Measurements from ENCODE around the gene MYH10.

The MYH10 gene

DNA sequence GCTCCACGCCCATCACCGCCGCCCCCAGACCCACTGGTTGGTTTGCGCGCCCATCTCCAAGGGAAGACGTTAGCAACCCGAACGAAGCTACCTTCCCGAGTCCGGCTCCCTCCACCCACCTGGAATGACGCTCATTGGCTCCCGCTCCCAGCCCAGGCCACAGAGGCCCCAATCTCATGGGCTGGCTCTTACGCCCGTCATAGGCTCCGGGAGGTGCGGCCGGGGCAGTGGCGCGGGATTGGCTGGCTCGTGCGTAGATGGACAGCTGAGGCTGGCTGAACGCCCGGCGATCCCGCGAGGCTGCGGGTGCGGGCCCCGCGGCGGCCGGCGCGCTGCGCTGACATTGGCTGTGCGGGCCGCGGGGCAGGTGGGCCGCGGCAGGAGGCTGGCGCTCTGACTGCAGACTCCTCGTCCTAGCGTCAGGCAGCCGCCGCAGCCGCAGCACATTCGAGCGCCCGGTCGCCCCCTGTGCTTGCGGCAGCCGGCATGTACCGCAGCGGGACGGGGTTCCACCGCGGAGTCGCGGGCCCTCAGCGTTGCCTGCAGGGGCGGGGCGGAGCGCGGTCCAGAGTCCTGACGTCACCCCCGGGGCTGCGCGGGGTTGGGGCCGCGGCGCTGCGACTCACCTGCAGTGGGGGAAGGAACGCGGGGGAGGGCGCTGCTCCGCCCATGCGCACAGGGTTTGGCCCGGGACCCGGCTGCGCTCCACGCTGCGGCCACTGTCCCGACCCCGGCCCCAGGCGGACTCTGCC is 453 bp upstream of the MYH10 start (continued):
- TF ChIP-seq ZNF658 (tag by site-specific recombination; IDR thresholded peaks at IDR 0.05) (no peak), ZNF514 (tag by site-specific recombination; IDR thresholded peaks at IDR 0.05) (no peak), ZNF324 (tag by site-specific recombination; IDR thresholded peaks at IDR 0.05) (peak; percentile 76), YY2 (tag by site-specific recombination; IDR thresholded peaks at IDR 0.05) (no peak), ZNF473 (tag by site-specific recombination; IDR thresholded peaks at IDR 0.05) (no peak), ZNF629 (tag by site-specific recombination; IDR thresholded peaks at IDR 0.05) (peak; percentile 91), ZNF366 (tag by site-specific recombination; conservative IDR thresholded peaks at IDR 0.05) (no peak), MZF1 (tag by site-specific recombination; IDR thresholded peaks at IDR 0.05; ENCODE audit: borderline replicate concordance) (no peak), HOXA7 (CRISPR knock-in tag; IDR thresholded peaks at IDR 0.05; ENCODE audit: borderline replicate concordance) (no peak), MYNN (tag by site-specific recombination; IDR thresholded peaks at IDR 0.05; ENCODE audit: borderline replicate concordance) (no peak), ZNF221 (tag by site-specific recombination; IDR thresholded peaks at IDR 0.05; ENCODE audit: borderline replicate concordance) (no peak), ZNF140 (tag by site-specific recombination; IDR thresholded peaks at IDR 0.05) (no peak), ZNF610 (tag by site-specific recombination; IDR thresholded peaks at IDR 0.05; ENCODE audit: borderline replicate concordance) (no peak), ZNF530 (tag by site-specific recombination; IDR thresholded peaks at IDR 0.05; ENCODE audit: low read depth) (no peak), ZNF791 (tag by site-specific recombination; IDR thresholded peaks at IDR 0.05) (no peak), ZNF747 (tag by site-specific recombination; IDR thresholded peaks at IDR 0.05) (no peak), ZNF558 (tag by site-specific recombination; IDR thresholded peaks at IDR 0.05) (no peak), MEIS1 (CRISPR knock-in tag; IDR thresholded peaks at IDR 0.05; ENCODE audit: borderline replicate concordance) (no peak)
- TF ChIP-seq, protein P1, sequence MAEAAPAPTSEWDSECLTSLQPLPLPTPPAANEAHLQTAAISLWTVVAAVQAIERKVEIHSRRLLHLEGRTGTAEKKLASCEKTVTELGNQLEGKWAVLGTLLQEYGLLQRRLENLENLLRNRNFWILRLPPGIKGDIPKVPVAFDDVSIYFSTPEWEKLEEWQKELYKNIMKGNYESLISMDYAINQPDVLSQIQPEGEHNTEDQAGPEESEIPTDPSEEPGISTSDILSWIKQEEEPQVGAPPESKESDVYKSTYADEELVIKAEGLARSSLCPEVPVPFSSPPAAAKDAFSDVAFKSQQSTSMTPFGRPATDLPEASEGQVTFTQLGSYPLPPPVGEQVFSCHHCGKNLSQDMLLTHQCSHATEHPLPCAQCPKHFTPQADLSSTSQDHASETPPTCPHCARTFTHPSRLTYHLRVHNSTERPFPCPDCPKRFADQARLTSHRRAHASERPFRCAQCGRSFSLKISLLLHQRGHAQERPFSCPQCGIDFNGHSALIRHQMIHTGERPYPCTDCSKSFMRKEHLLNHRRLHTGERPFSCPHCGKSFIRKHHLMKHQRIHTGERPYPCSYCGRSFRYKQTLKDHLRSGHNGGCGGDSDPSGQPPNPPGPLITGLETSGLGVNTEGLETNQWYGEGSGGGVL (tag by site-specific recombination; IDR thresholded peaks at IDR 0.05) = peak; percentile 93
- TF ChIP-seq, protein P2, sequence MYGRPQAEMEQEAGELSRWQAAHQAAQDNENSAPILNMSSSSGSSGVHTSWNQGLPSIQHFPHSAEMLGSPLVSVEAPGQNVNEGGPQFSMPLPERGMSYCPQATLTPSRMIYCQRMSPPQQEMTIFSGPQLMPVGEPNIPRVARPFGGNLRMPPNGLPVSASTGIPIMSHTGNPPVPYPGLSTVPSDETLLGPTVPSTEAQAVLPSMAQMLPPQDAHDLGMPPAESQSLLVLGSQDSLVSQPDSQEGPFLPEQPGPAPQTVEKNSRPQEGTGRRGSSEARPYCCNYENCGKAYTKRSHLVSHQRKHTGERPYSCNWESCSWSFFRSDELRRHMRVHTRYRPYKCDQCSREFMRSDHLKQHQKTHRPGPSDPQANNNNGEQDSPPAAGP (tag by site-specific recombination; IDR thresholded peaks at IDR 0.05) = peak; percentile 89
- TF ChIP-seq, protein P3, sequence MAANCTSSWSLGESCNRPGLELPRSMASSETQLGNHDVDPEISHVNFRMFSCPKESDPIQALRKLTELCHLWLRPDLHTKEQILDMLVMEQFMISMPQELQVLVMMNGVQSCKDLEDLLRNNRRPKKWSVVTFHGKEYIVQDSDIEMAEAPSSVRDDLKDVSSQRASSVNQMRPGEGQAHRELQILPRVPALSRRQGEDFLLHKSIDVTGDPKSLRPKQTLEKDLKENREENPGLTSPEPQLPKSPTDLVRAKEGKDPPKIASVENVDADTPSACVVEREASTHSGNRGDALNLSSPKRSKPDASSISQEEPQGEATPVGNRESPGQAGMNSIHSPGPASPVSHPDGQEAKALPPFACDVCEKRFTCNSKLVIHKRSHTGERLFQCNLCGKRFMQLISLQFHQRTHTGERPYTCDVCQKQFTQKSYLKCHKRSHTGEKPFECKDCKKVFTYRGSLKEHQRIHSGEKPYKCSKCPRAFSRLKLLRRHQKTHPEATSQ (tag by site-specific recombination; IDR thresholded peaks at IDR 0.05) = peak; percentile 88; the same call in 1 of the 2 replicates
- TF ChIP-seq, protein P4, sequence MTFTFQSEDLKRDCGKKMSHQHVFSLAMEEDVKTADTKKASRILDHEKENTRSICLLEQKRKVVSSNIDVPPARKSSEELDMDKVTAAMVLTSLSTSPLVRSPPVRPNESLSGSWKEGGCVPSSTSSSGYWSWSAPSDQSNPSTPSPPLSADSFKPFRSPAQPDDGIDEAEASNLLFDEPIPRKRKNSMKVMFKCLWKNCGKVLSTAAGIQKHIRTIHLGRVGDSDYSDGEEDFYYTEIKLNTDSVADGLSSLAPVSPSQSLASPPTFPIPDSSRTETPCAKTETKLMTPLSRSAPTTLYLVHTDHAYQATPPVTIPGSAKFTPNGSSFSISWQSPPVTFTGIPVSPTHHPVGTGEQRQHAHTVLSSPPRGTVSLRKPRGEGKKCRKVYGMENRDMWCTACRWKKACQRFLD (tag by site-specific recombination; IDR thresholded peaks at IDR 0.05) = no peak
- TF ChIP-seq, protein P5, sequence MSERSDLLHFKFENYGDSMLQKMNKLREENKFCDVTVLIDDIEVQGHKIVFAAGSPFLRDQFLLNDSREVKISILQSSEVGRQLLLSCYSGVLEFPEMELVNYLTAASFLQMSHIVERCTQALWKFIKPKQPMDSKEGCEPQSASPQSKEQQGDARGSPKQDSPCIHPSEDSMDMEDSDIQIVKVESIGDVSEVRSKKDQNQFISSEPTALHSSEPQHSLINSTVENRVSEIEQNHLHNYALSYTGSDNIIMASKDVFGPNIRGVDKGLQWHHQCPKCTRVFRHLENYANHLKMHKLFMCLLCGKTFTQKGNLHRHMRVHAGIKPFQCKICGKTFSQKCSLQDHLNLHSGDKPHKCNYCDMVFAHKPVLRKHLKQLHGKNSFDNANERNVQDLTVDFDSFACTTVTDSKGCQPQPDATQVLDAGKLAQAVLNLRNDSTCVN (tag by site-specific recombination; optimal IDR thresholded peaks at IDR 0.05) = peak; percentile 95
- TF ChIP-seq, protein P6, sequence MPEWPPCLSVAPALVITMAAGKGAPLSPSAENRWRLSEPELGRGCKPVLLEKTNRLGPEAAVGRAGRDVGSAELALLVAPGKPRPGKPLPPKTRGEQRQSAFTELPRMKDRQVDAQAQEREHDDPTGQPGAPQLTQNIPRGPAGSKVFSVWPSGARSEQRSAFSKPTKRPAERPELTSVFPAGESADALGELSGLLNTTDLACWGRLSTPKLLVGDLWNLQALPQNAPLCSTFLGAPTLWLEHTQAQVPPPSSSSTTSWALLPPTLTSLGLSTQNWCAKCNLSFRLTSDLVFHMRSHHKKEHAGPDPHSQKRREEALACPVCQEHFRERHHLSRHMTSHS (tag by site-specific recombination; IDR thresholded peaks at IDR 0.05) = no peak
- TF ChIP-seq, protein P7, sequence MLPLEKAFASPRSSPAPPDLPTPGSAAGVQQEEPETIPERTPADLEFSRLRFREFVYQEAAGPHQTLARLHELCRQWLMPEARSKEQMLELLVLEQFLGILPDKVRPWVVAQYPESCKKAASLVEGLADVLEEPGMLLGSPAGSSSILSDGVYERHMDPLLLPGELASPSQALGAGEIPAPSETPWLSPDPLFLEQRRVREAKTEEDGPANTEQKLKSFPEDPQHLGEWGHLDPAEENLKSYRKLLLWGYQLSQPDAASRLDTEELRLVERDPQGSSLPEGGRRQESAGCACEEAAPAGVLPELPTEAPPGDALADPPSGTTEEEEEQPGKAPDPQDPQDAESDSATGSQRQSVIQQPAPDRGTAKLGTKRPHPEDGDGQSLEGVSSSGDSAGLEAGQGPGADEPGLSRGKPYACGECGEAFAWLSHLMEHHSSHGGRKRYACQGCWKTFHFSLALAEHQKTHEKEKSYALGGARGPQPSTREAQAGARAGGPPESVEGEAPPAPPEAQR (tag by site-specific recombination; IDR thresholded peaks at IDR 0.05) = no peak
- TF ChIP-seq, protein P8, sequence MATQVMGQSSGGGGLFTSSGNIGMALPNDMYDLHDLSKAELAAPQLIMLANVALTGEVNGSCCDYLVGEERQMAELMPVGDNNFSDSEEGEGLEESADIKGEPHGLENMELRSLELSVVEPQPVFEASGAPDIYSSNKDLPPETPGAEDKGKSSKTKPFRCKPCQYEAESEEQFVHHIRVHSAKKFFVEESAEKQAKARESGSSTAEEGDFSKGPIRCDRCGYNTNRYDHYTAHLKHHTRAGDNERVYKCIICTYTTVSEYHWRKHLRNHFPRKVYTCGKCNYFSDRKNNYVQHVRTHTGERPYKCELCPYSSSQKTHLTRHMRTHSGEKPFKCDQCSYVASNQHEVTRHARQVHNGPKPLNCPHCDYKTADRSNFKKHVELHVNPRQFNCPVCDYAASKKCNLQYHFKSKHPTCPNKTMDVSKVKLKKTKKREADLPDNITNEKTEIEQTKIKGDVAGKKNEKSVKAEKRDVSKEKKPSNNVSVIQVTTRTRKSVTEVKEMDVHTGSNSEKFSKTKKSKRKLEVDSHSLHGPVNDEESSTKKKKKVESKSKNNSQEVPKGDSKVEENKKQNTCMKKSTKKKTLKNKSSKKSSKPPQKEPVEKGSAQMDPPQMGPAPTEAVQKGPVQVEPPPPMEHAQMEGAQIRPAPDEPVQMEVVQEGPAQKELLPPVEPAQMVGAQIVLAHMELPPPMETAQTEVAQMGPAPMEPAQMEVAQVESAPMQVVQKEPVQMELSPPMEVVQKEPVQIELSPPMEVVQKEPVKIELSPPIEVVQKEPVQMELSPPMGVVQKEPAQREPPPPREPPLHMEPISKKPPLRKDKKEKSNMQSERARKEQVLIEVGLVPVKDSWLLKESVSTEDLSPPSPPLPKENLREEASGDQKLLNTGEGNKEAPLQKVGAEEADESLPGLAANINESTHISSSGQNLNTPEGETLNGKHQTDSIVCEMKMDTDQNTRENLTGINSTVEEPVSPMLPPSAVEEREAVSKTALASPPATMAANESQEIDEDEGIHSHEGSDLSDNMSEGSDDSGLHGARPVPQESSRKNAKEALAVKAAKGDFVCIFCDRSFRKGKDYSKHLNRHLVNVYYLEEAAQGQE (tag by site-specific recombination; IDR thresholded peaks at IDR 0.05) = no peak
- TF ChIP-seq, protein P9, sequence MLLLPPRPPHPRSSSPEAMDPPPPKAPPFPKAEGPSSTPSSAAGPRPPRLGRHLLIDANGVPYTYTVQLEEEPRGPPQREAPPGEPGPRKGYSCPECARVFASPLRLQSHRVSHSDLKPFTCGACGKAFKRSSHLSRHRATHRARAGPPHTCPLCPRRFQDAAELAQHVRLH (tag by site-specific recombination; IDR thresholded peaks at IDR 0.05) = peak; percentile 94
